CD8-positive, alpha-beta memory T cell (primary cell): ENCODE data around the gene DISC1. TPM values are rescaled to one million over a fixed set of nuclear protein-coding genes. Genes with fewer than 3 reads are reported as not detected.

Source experiments
- CTCF ChIA-PET: fragments of 350-600 bp; sonication (Branson Sonifier 250); formaldehyde crosslinking; loops from one replicate; lab custom pipeline; 2021; ENCODE audit warnings: antibody characterized with exemption; lab: Charles Lee
- POLR2A ChIA-PET: fragments of 350-600 bp; sonication (Branson Sonifier 250); formaldehyde crosslinking; loops from one replicate; lab custom pipeline; 2021; ENCODE audit warnings: antibody characterized with exemption; lab: Charles Lee
- DNase-seq, 5 donors: peaks; one replicate each; pipeline versions ENCODE4 v3.0.0 to v3.0.0-alpha.2; 2020 to 2022; ENCODE audit warnings: mixed read lengths in 1 of 5
- H3K27ac ChIP-seq: one replicate; pipeline ENCODE4 v1.7.0; 2013; ENCODE audit warnings: low read depth, mild to moderate bottlenecking, low read length, moderate library complexity
- H3K27me3 ChIP-seq: 2 replicates; pipeline ENCODE4 v1.7.0; 2013; ENCODE audit warnings: low read length, mild to moderate bottlenecking; ENCODE audit not compliant: insufficient read depth, poor library complexity, severe bottlenecking
- H3K36me3 ChIP-seq: 2 replicates; pipeline ENCODE4 v1.7.0; 2013; ENCODE audit warnings: mild to moderate bottlenecking, low read length, moderate library complexity; ENCODE audit not compliant: insufficient read depth
- H3K4me1 ChIP-seq: 2 replicates; pipeline ENCODE4 v1.7.0; 2013; ENCODE audit warnings: mild to moderate bottlenecking, low read length, moderate library complexity; ENCODE audit not compliant: insufficient read depth
- H3K4me3 ChIP-seq: 2 replicates; pipeline ENCODE4 v1.7.0; 2013; ENCODE audit warnings: mild to moderate bottlenecking, low read length
- H3K9me3 ChIP-seq: 2 replicates; pipeline ENCODE4 v1.7.0; 2013; ENCODE audit warnings: mild to moderate bottlenecking, low read length
- H3K27ac Mint-ChIP-seq, 8 donors: one replicate each; pipeline ENCODE4 v1.8.0; 2020 to 2021; ENCODE audit warnings: mixed read lengths in 8 of 8, mild to moderate bottlenecking in 6 of 8, inconsistent platforms in 3 of 8, moderate library complexity in 3 of 8
- H3K27me3 Mint-ChIP-seq, 2 donors: one replicate each; pipeline ENCODE4 v1.8.0; 2020 to 2021; ENCODE audit warnings: mixed read lengths in 2 of 2, mild to moderate bottlenecking in 1 of 2, moderate library complexity in 1 of 2
- H3K36me3 Mint-ChIP-seq, 3 donors: one replicate each; pipeline ENCODE4 v1.8.0; 2020 to 2021; ENCODE audit warnings: mixed read lengths in 3 of 3, inconsistent platforms in 1 of 3, mild to moderate bottlenecking in 1 of 3
- H3K4me1 Mint-ChIP-seq, 3 donors: one replicate each; pipeline ENCODE4 v1.8.0; 2020 to 2021; ENCODE audit warnings: mixed read lengths in 3 of 3, inconsistent platforms in 1 of 3, mild to moderate bottlenecking in 1 of 3
- H3K4me3 Mint-ChIP-seq, 7 donors: one replicate each; pipeline ENCODE4 v1.8.0; 2020 to 2021; ENCODE audit warnings: mixed read lengths in 7 of 7, mild to moderate bottlenecking in 6 of 7, moderate library complexity in 4 of 7, inconsistent platforms in 2 of 7
- H3K9me3 Mint-ChIP-seq, 5 donors: one replicate each; pipeline ENCODE4 v1.8.0; 2020 to 2022; ENCODE audit warnings: mixed read lengths in 5 of 5, mild to moderate bottlenecking in 3 of 5, moderate library complexity in 2 of 5, inconsistent platforms in 1 of 5
- polyA plus RNA-seq: library from polyadenylated mRNA; unstranded; fragments of 300-500 nt; fragmentation: Illumina TruSeq; gene quantifications from one replicate; pipeline ENCODE4 v1.2.3, GENCODE V29; 2021
- total RNA-seq, 2 experiments: library from RNA; stranded (reverse); gene quantifications; one replicate each; pipeline ENCODE4 v1.2.3, GENCODE V29; 2021

Gene DISC1
- total and polyA plus RNA-seq, 3 experiments from 2014 or later, result 0.60 to 2.4 (median 1.0) TPM

DNA sequence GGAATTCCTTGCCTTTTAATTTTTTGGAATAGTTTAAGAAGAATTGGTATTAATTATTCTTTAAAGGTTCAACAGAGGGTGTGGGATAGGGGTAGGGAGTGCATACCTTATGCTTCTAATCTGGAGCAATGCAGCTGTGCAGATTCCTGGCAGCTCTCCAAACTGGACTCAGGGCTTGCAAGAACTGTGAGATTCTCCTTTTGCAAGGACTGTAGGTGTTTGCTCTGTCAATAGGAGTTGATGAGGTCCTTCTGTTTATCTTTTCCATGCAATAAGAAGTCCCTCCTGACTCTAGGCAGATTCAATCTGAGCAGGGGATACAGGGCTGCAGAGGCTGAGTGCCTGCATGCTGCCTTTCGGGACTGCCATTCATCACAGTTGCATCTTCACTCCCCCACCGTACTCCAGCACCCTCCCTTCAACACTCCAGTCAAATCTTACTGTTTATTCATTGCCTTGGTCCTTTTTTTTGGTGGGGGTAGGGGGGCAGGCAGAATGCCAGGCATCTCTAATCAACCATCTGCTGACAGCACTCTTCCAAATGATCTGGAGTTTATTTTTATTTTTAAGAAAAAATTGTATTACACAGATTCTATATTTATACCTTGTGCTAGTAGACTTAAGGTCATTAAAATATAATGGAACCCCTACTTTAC, 122.3 kb downstream of the DISC1 start:
- POLR2A ChIA-PET, result no interaction called here
- H3K36me3 ChIP-seq, result peaks cover 7% of the 10 kb centered on the region
- H3K4me1 Mint-ChIP-seq, result peaks cover 0 to 4% (median 0%) of the 10 kb centered on the region in 3 donors
- H3K36me3 Mint-ChIP-seq, result peaks cover 26 to 31% (median 28%) of the 10 kb centered on the region in 3 donors
- H3K27ac ChIP-seq, result no peak overlapping the region
- no peak for DNase-seq
- CTCF ChIA-PET, result no interaction called here
- H3K27ac Mint-ChIP-seq, result no peak overlapping the region
- no peak overlapping the region for H3K4me3 Mint-ChIP-seq
- no peaks in the 10 kb centered on the region for H3K9me3 ChIP-seq
- H3K4me1 ChIP-seq, result no peaks in the 10 kb centered on the region
- H3K27me3 ChIP-seq, result no peaks in the 10 kb centered on the region
- H3K27me3 Mint-ChIP-seq, result peaks cover 0 to 3% of the 10 kb centered on the region in 2 donors
- peaks cover 0 to 17% (median 9%) of the 10 kb centered on the region in 5 donors for H3K9me3 Mint-ChIP-seq
- no peak overlapping the region for H3K4me3 ChIP-seq

DNA sequence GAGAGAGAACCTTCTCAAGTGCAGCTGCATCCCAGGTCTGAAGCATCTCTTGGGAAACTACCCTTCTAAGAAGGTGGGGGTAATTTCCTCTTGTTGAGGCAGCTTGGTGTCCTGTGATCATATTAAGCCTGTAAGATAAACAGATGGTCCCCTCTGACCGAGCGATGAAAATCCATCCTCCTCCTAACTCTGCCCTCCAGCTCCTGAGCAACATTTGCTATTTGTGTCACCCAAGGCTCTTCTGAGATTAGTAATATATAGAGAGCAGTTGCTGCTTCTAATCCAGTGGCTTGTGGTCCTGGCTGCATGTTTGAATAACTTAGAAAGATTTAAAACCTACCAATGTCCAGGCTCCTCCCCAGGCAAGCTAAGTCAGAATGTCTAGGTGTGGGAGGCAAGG, 123.7 kb downstream of the DISC1 start:
- Mint-ChIP-seq H3K4me3 (no peak overlapping the region), H3K4me1 (peaks cover 0 to 4% (median 0%) of the 10 kb centered on the region in 3 donors), H3K27me3 (peaks cover 0 to 6% of the 10 kb centered on the region in 2 donors)

GRCh38 chr1:231750818-231751362, 124.3 kb downstream of the DISC1 start:
- Mint-ChIP-seq H3K9me3 (peaks cover 0 to 21% (median 14%) of the 10 kb centered on the region in 5 donors), H3K36me3 (peaks cover 31 to 43% (median 34%) of the 10 kb centered on the region in 3 donors), H3K4me1 (peaks cover 0 to 4% (median 0%) of the 10 kb centered on the region in 3 donors), H3K27me3 (peaks cover 0 to 5% of the 10 kb centered on the region in 2 donors), H3K4me3 (no peak overlapping the region), H3K27ac (peak overlapping the region in 1 of 8 donors; percentile 9)
- CTCF ChIA-PET, result no interaction called here
- Histone ChIP-seq H3K27me3 (no peaks in the 10 kb centered on the region), H3K9me3 (no peaks in the 10 kb centered on the region), H3K36me3 (peaks cover 7% of the 10 kb centered on the region), H3K4me3 (no peak overlapping the region), H3K27ac (no peak overlapping the region), H3K4me1 (no peaks in the 10 kb centered on the region)
- POLR2A ChIA-PET, result no interaction called here
- no peak for DNase-seq

More for the DNA sequence above, 123.7 kb downstream of the DISC1 start:
- no peak for DNase-seq
- H3K9me3 Mint-ChIP-seq, result peaks cover 0 to 21% (median 14%) of the 10 kb centered on the region in 5 donors
- no peak overlapping the region for H3K27ac Mint-ChIP-seq
- H3K27me3 ChIP-seq, result no peaks in the 10 kb centered on the region
- ChIA-PET POLR2A (no interaction called here), CTCF (no interaction called here)
- no peaks in the 10 kb centered on the region for H3K9me3 ChIP-seq
- no peak overlapping the region for H3K27ac ChIP-seq
- H3K36me3 ChIP-seq, result peaks cover 7% of the 10 kb centered on the region
- H3K4me1 ChIP-seq, result no peaks in the 10 kb centered on the region
- peaks cover 31 to 42% (median 37%) of the 10 kb centered on the region in 3 donors for H3K36me3 Mint-ChIP-seq
- no peak overlapping the region for H3K4me3 ChIP-seq

GRCh38 chr1:231751415-231751814, 124.8 kb downstream of the DISC1 start:
- Mint-ChIP-seq H3K9me3 (peaks cover 0 to 21% (median 14%) of the 10 kb centered on the region in 5 donors), H3K4me3 (no peak overlapping the region), H3K27ac (no peak overlapping the region), H3K27me3 (peaks cover 0 to 4% of the 10 kb centered on the region in 2 donors), H3K4me1 (peaks cover 0 to 4% (median 0%) of the 10 kb centered on the region in 3 donors), H3K36me3 (peaks cover 31 to 43% (median 36%) of the 10 kb centered on the region in 3 donors)
- no peaks in the 10 kb centered on the region for H3K9me3 ChIP-seq
- peaks cover 7% of the 10 kb centered on the region for H3K36me3 ChIP-seq
- POLR2A ChIA-PET, result no interaction called here
- CTCF ChIA-PET, result no interaction called here
- no peak for DNase-seq
- no peaks in the 10 kb centered on the region for H3K4me1 ChIP-seq
- no peak overlapping the region for H3K27ac ChIP-seq
- H3K27me3 ChIP-seq, result no peaks in the 10 kb centered on the region
- no peak overlapping the region for H3K4me3 ChIP-seq

DNA sequence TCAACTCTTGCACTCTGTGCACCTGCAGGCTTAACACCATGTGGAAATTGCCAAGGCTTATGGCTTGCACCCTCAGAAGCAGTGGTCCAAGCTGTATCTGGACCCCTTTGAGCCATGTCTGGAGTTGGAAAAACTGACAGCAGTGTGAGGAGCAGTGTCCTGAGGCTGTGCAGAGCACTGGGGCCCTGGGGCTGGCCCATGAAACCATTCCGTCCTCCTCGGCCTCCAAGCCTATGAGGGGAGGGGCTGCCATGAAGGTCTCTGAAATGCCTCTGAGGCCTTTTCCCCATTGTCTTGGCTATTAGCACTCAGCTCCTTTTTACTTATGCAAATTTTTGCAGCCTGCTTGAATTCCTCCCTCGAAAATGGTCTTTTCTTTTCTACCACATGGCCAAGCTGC, 126.7 kb downstream of the DISC1 start:
- no peak for DNase-seq

DNA sequence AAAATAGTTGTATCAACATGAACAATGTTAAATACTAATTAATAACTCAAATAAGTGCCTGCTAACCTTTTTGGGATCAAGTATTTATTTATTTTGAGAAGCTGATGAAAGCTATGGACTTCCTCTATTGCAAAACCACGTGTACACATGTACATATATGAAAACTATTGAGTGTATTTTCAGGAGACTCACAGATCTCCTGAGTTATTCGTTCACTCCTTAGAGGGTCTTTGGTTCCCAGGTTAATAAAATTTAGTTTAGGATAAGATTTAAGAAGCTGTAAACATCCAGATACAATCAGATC, 130.5 kb downstream of the DISC1 start:
- peaks cover 0 to 3% (median 0%) of the 10 kb centered on the region in 3 donors for H3K4me1 Mint-ChIP-seq

More for the DNA sequence above, 126.7 kb downstream of the DISC1 start:
- H3K4me1 Mint-ChIP-seq, result peaks cover 0 to 4% (median 3%) of the 10 kb centered on the region in 3 donors
- H3K9me3 Mint-ChIP-seq, result peaks cover 0 to 21% (median 14%) of the 10 kb centered on the region in 5 donors
- no peak overlapping the region for H3K4me3 ChIP-seq
- H3K9me3 ChIP-seq, result no peaks in the 10 kb centered on the region
- peaks cover 31 to 43% (median 36%) of the 10 kb centered on the region in 3 donors for H3K36me3 Mint-ChIP-seq
- H3K36me3 ChIP-seq, result peaks cover 7% of the 10 kb centered on the region
- CTCF ChIA-PET, result no interaction called here
- no peak overlapping the region for H3K4me3 Mint-ChIP-seq
- no peaks in the 10 kb centered on the region for H3K27me3 ChIP-seq
- POLR2A ChIA-PET, result no interaction called here
- no peak overlapping the region for H3K27ac Mint-ChIP-seq
- H3K4me1 ChIP-seq, result no peaks in the 10 kb centered on the region
- no peak overlapping the region for H3K27ac ChIP-seq
- peaks cover 0 to 4% of the 10 kb centered on the region in 2 donors for H3K27me3 Mint-ChIP-seq

GRCh38 chr1:231757759-231758158, 131.2 kb downstream of the DISC1 start:
- CTCF ChIA-PET, result interaction anchor here (1.4 to 3.0 kb wide), 4 partner anchors 9 to 17 kb away, joined by 5 to 26 read pairs (median 8); no protein-coding TSS in a partner anchor
- no peak overlapping the region for H3K4me3 ChIP-seq
- no peaks in the 10 kb centered on the region for H3K36me3 ChIP-seq
- H3K27me3 Mint-ChIP-seq, result peaks cover 0 to 2% of the 10 kb centered on the region in 2 donors
- peaks cover 9 to 21% (median 20%) of the 10 kb centered on the region in 3 donors for H3K36me3 Mint-ChIP-seq
- DNase-seq, result no peak
- H3K9me3 Mint-ChIP-seq, result peaks cover 0 to 10% (median 8%) of the 10 kb centered on the region in 5 donors
- H3K4me1 ChIP-seq, result no peaks in the 10 kb centered on the region
- H3K27ac Mint-ChIP-seq, result no peak overlapping the region
- no peaks in the 10 kb centered on the region for H3K27me3 ChIP-seq
- no peak overlapping the region for H3K4me3 Mint-ChIP-seq
- H3K27ac ChIP-seq, result no peak overlapping the region
- H3K4me1 Mint-ChIP-seq, result peaks cover 0 to 3% (median 0%) of the 10 kb centered on the region in 3 donors
- H3K9me3 ChIP-seq, result no peaks in the 10 kb centered on the region
- POLR2A ChIA-PET, result no interaction called here

More for the DNA sequence above, 130.5 kb downstream of the DISC1 start:
- Histone ChIP-seq H3K4me3 (no peak overlapping the region), H3K36me3 (no peaks in the 10 kb centered on the region), H3K27me3 (no peaks in the 10 kb centered on the region), H3K27ac (no peak overlapping the region), H3K9me3 (no peaks in the 10 kb centered on the region), H3K4me1 (no peaks in the 10 kb centered on the region)
- POLR2A ChIA-PET, result no interaction called here
- Mint-ChIP-seq H3K27ac (peak overlapping the region in 1 of 8 donors; percentile 27), H3K9me3 (peaks cover 0 to 17% (median 13%) of the 10 kb centered on the region in 5 donors), H3K36me3 (peaks cover 15 to 26% (median 25%) of the 10 kb centered on the region in 3 donors), H3K4me3 (peak overlapping the region in 3 of 7 donors; percentile 4 to 33 (median 32)), H3K27me3 (peaks cover 0 to 4% of the 10 kb centered on the region in 2 donors)
- CTCF ChIA-PET, result interaction anchor here (0.8 to 3.0 kb wide), 12 partner anchors 10 to 140 kb away, joined by 3 to 26 read pairs (median 3); no protein-coding TSS in a partner anchor
- no peak for DNase-seq

DNA sequence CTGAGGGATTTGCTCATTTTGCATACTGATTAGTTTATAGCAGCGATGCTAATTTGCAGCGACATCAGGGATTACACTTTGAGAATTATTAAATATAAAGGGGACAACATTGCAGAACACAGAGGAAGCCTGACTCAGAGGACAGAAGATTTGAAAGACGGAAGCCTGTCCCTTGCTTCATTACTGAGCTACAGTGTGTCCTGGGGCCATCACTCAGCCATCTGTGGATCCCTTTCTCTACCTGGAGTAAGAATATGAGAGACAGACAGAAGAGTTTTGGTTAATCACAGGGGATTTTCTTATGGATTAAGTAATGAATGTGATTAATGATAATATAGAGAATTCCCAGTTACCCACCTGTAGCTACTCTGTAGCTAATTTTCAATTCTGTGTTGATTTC, 134.7 kb downstream of the DISC1 start:
- H3K36me3 Mint-ChIP-seq, result peaks cover 0 to 10% (median 0%) of the 10 kb centered on the region in 3 donors
- Histone ChIP-seq H3K27ac (no peak overlapping the region), H3K4me3 (no peak overlapping the region), H3K4me1 (no peaks in the 10 kb centered on the region), H3K36me3 (no peaks in the 10 kb centered on the region), H3K9me3 (no peaks in the 10 kb centered on the region), H3K27me3 (no peaks in the 10 kb centered on the region)
- H3K9me3 Mint-ChIP-seq, result no peaks in the 10 kb centered on the region
- peak overlapping the region in 1 of 8 donors; percentile 17 for H3K27ac Mint-ChIP-seq
- DNase-seq, result no peak
- H3K4me1 Mint-ChIP-seq, result peaks cover 0 to 3% (median 0%) of the 10 kb centered on the region in 3 donors
- POLR2A ChIA-PET, result no interaction called here
- CTCF ChIA-PET, result no interaction called here
- no peak overlapping the region for H3K4me3 Mint-ChIP-seq
- H3K27me3 Mint-ChIP-seq, result no peaks in the 10 kb centered on the region
